ENCODE data around the gene MRTFB. TPM values are rescaled to one million over a fixed set of nuclear protein-coding genes. Genes with fewer than 3 reads are reported as not detected.
"Not testable (repeated sequence)": the region's sequence is repeated elsewhere in the genome, so short reads cannot be mapped to it uniquely, and the experiment has no call there.

Gene MRTFB
- total and polyA plus RNA-seq, 2 of the 13 experiments (the other 11 are each of a cell fraction or from before 2014, with no cell fraction given): 11.4 to 14.0 TPM

- TF ChIP-seq ZNF710 (CRISPR knock-in tag; IDR thresholded peaks at IDR 0.05; ENCODE audit: borderline replicate concordance) (no peak), TEF (CRISPR knock-in tag; IDR thresholded peaks at IDR 0.05) (no peak), NCOR1 (IDR thresholded peaks at IDR 0.05; ENCODE audit: borderline replicate concordance, low read length) (no peak)
Measured at GRCh38 chr16:14043793-14044192, 27.3 kb upstream of the MRTFB start (continued).

GRCh38 chr16:14047121-14047859 is 23.8 kb upstream of the MRTFB start:
- peak in 1 of 2 experiments; percentile 62; a peak in 2 of 4 replicates for TF ChIP-seq REST (IDR thresholded peaks at IDR 0.05; ENCODE audit: borderline replicate concordance in 1 of 2, low read depth in 1 of 2, low read length in 2 of 2)
- WGBS (ENCODE audit: low lambda C conversion rate): 51% methylated on average over 6 of the region's 6 CpGs
- H4K20me1 ChIP-seq (ENCODE audit: insufficient read depth, low read length); FAIRE-seq; H2AFZ ChIP-seq (ENCODE audit: low read length); ATAC-seq; H3K27ac ChIP-seq (ENCODE audit: extremely low read length, insufficient read depth, low read length); H3K9me3 ChIP-seq (ENCODE audit: low read length); DNase-seq (ENCODE audit: low spot score); H3K36me3 ChIP-seq (replicated peaks in 1 of 2; ENCODE audit: control insufficient read depth in 1 of 2, insufficient read depth in 2 of 2, low read length in 2 of 2); H3K4me3 ChIP-seq (replicated peaks in 1 of 3; ENCODE audit: insufficient read depth in 1 of 3, low read depth in 2 of 3, low read length in 3 of 3); CTCF ChIA-PET (ENCODE audit: low intra/inter-chr PET ratio, low total read pairs); intact Hi-C loops (cut with micrococcal nuclease; ENCODE audit: unreplicated experiment); H3K79me2 ChIP-seq (ENCODE audit: insufficient read depth, low read length); H3K4me2 ChIP-seq (ENCODE audit: low read depth, low read length); H3K9ac ChIP-seq (ENCODE audit: insufficient read depth, low read depth, low read length); BruUV-seq (replicated peaks); POLR2A ChIA-PET; in situ Hi-C loops (cut with HindIII; ENCODE audit: extremely low pct_ligation_motif_present, low pct_unique_long_range_greater_than_20kb): not testable (repeated sequence)
- H3K4me1 ChIP-seq (ENCODE audit: insufficient read depth, low read length): peaks cover 10% of the 10 kb centered on the region
- H3K27me3 ChIP-seq (ENCODE audit: control insufficient read depth in 1 of 2, insufficient read depth in 2 of 2, low read length in 2 of 2): peaks cover 0 to 21% of the 10 kb centered on the region in 2 experiments; a peak in 1 of 5 replicates

All from HepG2 (cell line).